Stimulated activated CD4-positive, alpha-beta T cell treated with anti-CD3 and anti-CD28 coated beads, Interleukin-4, amount 100 ng/mL, for 24 hours (primary cell): Measurements from ENCODE around the gene SOCS4.

Experiments
- DNase-seq: peaks from one replicate; pipeline ENCODE4 v3.0.0-alpha.2; 2020

Gene SOCS4

GRCh38 chr14:55092341-55092740, 65.3 kb downstream of the SOCS4 start:
- DNase-seq: no peak

- DNase-seq: no peak
Observed at GRCh38 chr14:55094292-55095157, 67.5 kb downstream of the SOCS4 start.

GRCh38 chr14:55097881-55098560, 71.0 kb downstream of the SOCS4 start:
- DNase-seq: peak; percentile 71

GRCh38 chr14:55098561-55098898, 71.5 kb downstream of the SOCS4 start:
- no peak for DNase-seq
